Endothelial cell of umbilical vein (primary cell): ENCODE data around the gene SAP30L.

ENCODE experiments used
- CTCF ChIP-seq, 2 donors: IDR thresholded peaks; 1 replicate in 1 of 2; 2 replicates in 1 of 2; pipeline ENCODE4 v1.5.1; 2011; ENCODE audit warnings: low read length in 2 of 2, mild to moderate bottlenecking in 2 of 2, moderate library complexity in 2 of 2, control low read depth in 1 of 2, inconsistent platforms in 1 of 2, low read depth in 1 of 2; ENCODE audit not compliant: insufficient read depth in 1 of 2; ENCODE audit errors: extremely low read depth in 1 of 2
- MAX ChIP-seq: IDR thresholded peaks from 2 replicates; pipeline ENCODE4 v1.6.1; 2011; ENCODE audit not compliant: insufficient read depth, insufficient read length
- POLR2A ChIP-seq: IDR thresholded peaks from 2 replicates; pipeline ENCODE4 v1.6.1; 2012; ENCODE audit warnings: low read depth, mild to moderate bottlenecking, control low read depth, low read length
- POLR2AphosphoS5 ChIP-seq: IDR thresholded peaks from 2 replicates; pipeline ENCODE4 v1.6.1; 2012; ENCODE audit warnings: low read depth, mild to moderate bottlenecking, control low read depth, low read length, moderate library complexity; ENCODE audit not compliant: insufficient read depth

- TF ChIP-seq CTCF (IDR thresholded peaks at IDR 0.05; ENCODE audit: extremely low read depth in 1 of 2, insufficient read depth in 1 of 2, low read depth in 1 of 2, low read length in 2 of 2): no peak
- no peak for TF ChIP-seq POLR2A
- no peak for TF ChIP-seq POLR2AphosphoS5
- no peak for TF ChIP-seq MAX
Measured at GRCh38 chr5:154503698-154504039, 57.9 kb downstream of the SAP30L start.
